ENCODE data around the gene ANO1.

Gene ANO1

GRCh38 chr11:70095541-70096252 is 17.6 kb downstream of the ANO1 start:
- no peak for DNase-seq (ENCODE audit: low read depth in 2 of 2)

DNA sequence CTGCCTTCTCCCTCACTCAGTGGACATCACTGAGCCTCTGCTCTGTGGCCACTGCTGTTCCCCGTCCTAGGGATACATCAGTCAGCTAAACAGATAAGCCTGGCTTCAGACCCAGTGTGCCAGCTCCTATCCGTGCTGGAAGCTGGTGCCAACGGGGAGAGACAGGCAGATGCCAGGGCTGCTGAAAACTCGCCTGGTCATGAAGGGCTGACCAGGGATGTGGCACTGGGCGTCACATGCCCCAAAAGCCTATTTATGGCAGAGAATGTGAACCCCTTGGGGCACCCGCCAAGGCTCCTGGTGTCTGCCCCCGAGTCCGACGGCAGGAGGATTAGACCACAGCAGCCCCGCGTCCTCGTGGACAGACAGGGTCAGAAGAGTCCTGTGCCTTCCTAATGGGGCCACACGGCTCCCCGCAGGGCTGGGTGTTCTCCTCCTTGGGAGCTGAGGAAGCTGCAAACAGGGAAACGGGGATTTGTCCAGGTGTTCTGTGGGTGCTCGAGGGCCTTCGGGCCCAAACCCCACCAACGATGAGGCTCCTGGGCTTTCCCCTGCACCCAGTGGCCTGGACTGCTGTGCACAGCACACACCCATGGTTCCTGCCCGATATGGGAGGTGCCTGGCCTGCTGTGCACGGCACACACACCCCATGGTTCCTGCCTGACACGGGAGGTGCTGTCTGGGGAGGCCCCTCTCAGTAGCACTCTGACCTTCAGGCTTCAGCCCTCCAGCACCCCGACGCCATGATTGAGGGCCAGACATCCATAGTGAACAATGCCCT is 19.9 kb downstream of the ANO1 start:
- no peak for DNase-seq (ENCODE audit: low read depth in 2 of 2)

DNA sequence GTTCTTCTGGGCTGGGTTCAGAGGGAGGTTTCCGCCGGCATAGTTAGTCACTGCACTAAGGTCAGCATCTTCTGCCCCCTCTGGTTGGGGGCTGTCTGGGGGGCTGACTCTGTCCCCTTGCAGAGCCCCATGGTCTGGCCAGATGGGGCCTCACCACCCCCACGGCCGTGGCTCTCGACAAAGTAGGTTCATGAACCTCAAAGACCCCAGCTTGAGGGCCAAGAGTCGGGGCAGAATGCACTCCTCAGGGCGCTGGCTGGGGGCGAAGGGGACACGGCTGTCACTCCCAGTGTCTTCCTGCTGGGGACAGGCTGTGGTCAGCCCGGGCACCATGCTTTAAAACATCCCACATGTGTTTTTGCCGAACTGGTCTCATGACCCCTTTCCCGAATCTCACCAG is 20.8 kb downstream of the ANO1 start:
- no peak for DNase-seq (ENCODE audit: low read depth in 2 of 2)

DNA sequence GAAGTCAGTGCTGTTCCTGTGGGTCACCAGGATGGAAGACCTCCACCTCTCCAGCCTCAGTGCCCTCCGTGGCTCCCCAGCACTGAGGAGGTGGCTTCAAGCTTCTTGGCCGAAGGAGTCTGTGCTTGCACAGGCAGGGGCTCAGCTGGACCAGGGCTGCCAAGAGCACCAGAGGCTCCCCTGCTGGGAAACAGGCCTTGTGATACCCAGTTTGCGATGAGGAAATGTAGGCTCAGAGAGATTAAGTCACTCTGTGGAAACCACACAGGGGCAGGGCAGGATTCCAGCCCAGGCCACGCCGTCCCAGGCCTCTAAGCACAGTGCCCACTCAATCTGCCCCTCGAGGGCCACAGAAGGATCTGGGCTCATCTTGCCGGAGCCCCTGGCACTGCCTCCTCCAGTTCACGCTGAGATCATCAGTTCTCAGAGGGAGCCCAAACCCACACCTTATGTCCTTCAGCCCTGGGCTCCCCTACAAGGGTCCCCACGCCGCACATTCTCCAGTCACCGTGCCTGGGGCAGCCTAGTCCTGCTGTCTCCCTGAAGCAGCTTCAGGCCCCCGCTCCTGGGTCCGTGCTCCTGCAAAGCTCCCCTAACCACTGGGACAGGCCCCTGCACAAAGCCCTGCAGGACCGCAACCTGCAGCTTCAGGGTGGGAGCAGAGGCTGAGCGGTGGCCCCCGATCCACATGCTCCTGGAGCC is 21.6 kb downstream of the ANO1 start:
- no peak for DNase-seq (ENCODE audit: low read depth in 2 of 2)

GRCh38 chr11:70100280-70100603 is 22.1 kb downstream of the ANO1 start:
- no peak for DNase-seq (ENCODE audit: low read depth in 2 of 2)

- no peak for DNase-seq (ENCODE audit: low read depth in 2 of 2)
Measured at GRCh38 chr11:70100791-70101190, 22.7 kb downstream of the ANO1 start.

DNA sequence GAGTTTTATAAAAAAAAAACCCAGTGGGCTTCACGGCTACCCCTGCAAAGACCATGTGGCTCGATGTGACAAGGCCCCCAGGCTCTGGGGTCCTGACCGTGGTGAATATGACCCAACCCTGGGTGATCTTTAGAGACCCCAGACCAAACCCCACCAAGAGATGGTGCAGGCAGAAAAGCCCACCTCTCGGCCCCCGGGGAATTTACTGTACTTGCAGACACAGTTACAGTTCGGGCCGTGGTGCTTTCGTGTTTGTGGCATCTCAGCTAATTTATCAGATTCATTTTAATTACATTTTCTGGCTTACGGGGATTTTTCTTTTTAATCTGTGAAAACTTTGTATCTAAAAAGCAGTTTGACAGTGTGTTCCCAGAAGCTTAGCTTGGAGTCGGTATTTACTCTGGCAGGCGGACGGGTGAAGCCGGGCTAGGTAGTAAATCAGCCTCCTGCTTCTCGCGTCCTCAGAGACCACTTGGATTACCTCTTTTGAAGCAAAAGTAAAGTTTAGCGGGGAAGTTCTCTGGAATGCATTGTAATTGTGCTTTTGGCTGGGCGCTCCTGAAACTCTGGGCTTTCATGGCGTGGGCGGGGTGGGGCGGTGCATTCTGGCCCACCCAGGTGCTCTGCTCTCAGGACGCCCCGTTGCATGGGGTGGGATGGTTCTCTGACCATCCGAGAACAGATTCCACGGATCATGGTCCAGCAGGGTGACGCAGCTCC is 25.3 kb downstream of the ANO1 start:
- DNase-seq (ENCODE audit: low read depth in 2 of 2), result no peak

- no peak for DNase-seq (ENCODE audit: low read depth in 2 of 2)
Measured at GRCh38 chr11:70104419-70104818, 26.3 kb downstream of the ANO1 start.

DNA sequence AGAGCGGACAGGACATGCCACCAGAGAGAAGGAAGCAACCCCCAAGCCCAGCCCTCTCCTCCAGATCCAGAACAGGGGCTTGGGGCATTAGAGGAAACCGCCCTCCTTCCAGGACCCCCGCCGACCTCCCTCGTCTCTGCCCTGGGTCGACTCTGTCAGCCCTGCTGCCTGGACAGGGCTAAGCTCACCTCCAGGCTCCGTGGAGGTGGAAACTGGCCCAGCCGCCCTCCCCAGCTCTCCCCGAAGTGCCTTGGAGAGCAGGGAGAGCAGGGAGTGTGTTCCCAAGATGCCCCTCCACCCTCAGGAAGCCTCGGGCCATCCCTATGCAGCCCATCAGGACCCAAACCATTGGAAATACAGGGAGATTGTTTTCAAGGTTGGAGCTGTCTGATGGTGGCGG is 26.8 kb downstream of the ANO1 start:
- no peak for DNase-seq (ENCODE audit: low read depth in 2 of 2)

GRCh38 chr11:70105369-70105754 is 27.2 kb downstream of the ANO1 start:
- DNase-seq (ENCODE audit: low read depth in 2 of 2), result no peak

GRCh38 chr11:70105755-70106571 is 27.8 kb downstream of the ANO1 start:
- DNase-seq (ENCODE audit: low read depth in 2 of 2), result no peak

GRCh38 chr11:70106757-70107156 is 28.6 kb downstream of the ANO1 start:
- DNase-seq (ENCODE audit: low read depth in 2 of 2), result no peak

- DNase-seq (ENCODE audit: low read depth in 2 of 2), result no peak
Measured at GRCh38 chr11:70107191-70107590, 29.1 kb downstream of the ANO1 start.

- no peak for DNase-seq (ENCODE audit: low read depth in 2 of 2)
Measured at GRCh38 chr11:70107756-70108155, 29.6 kb downstream of the ANO1 start.

GRCh38 chr11:70108250-70108649 is 30.1 kb downstream of the ANO1 start:
- DNase-seq (ENCODE audit: low read depth in 2 of 2), result no peak

DNA sequence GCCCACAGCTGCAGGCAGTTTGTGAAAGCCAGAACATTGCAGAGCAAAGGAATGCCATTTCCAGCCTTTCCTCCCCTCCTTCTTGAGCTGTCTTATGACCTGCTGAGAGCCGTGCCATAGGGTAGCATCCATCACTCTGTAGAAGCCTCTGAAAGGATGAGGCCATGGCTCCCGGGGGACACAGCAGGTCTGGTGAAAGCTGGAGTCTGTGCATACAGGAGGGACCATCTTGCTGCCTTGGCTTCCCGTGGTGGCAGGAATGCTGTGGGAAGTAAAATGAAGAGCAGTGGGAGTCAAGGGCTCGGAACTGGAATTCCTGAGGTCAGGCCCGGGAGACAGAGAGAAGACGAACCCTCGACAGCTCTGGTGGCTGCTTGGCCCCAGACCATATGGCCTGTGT is 30.9 kb downstream of the ANO1 start:
- DNase-seq (ENCODE audit: low read depth in 2 of 2), result no peak

GRCh38 chr11:70109903-70110302 is 31.8 kb downstream of the ANO1 start:
- DNase-seq (ENCODE audit: low read depth in 2 of 2), result no peak

GRCh38 chr11:70110538-70111055 is 32.5 kb downstream of the ANO1 start:
- DNase-seq (ENCODE audit: low read depth in 2 of 2), result no peak

GRCh38 chr11:70111269-70112016 is 33.3 kb downstream of the ANO1 start:
- DNase-seq (ENCODE audit: low read depth in 2 of 2), result no peak

DNA sequence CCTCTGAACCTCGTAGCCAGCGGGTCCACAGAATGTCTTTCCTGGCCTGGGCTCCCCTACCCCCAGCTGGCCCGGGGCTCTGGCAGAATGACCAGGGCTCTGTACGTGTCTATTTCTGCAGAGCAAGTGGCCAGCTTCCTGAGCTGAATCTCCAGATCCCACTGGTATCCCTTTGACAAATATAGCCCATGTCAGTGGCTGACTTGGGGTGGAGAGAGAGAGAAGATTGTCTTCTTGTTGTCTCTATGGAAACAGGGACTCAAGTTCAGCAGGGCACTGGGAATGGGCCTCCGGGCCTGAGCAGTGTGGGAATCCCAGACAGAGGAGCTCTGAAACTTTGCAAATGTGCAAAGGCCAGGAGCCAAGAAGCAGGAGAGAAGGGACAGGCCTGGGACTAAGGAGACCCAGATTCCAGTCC is 33.9 kb downstream of the ANO1 start:
- no peak for DNase-seq (ENCODE audit: low read depth in 2 of 2)

Data from stimulated activated CD4-positive, alpha-beta T cell treated with anti-CD3 and anti-CD28 coated beads, Interleukin-12 subunit alpha, Interleukin-12 subunit beta, amount 100 ng/mL, for 24 hours (primary cell).